OCI-M2 (cell line): Measurements from ENCODE around the gene TNKS1BP1.
"Not testable (repeated sequence)": the region's sequence is repeated elsewhere in the genome, so short reads cannot be mapped to it uniquely, and the experiment has no call there.

Experiments used
- DNase-seq: peaks from one replicate; lab custom pipeline; 2025; ENCODE audit not compliant: unreplicated experiment; lab: John Stamatoyannopoulos, UW

TNKS1BP1 gene

GRCh38 chr11:57324886-57325734 is at the start of gene TNKS1BP1:
TSS of gene TNKS1BP1 (minus strand) at chr11:57324952. CDS start at chr11:57321885, 3,067 bp downstream.
- no peak for DNase-seq

DNA sequence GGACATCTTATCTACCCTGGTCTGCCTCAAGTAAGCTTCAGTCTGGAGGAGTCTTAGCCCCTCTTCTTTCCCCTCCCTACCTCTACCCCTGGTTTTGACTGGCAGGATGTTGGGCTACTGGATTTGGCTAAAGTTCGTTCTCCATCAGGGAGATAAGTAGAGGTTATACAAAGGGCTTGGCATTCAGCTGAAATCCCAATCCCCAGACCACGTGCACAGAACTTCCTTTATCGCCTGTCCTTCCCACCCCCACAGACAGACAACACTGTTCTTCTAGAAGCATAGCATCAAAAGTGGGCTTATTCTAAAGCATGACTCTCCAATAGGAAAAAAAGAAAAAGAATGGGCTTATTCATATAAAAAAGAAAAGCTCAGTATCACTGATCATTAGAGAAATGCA is 48.4 kb upstream of the TNKS1BP1 start:
- no peak for DNase-seq

GRCh38 chr11:57370941-57371340 is 46.2 kb upstream of the TNKS1BP1 start:
- DNase-seq: no peak

DNA sequence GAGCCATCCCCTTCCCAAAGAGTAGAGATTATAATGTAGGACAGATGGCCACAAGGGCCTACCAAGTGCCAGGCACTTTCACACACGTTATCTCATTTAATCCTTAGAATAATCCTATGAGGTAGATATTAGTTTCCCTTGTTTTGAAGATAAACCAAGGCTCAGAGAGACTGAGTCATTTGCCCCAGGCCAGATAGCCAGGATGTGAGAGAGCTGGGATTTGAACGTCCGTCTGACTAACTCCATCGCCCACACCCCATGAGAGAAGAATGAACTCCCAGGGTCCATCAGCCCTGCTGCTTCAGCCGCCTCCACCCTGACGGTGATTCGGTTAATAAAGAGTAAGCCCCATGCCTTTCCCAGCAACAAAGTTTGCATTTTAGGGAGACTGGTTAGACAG is 45.5 kb upstream of the TNKS1BP1 start:
- no peak for DNase-seq

DNA sequence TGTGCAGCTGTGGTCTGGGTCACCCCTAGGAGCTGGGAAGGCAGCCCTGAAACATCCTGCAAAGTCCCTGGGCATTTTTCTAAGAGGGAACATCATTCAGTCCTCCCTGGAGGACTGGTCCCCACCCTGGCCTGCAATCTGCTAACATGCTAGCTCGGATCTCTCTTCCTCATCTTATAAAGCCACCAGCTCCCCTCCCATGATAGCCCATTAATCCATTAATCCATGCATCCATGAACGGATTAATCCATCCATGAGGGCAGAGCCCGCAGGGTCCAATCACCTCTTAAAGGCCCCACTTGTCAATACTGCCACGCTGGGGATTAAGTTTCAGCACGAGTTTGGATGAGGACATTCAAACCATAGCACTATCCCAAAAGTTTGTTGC is 44.1 kb upstream of the TNKS1BP1 start:
- no peak for DNase-seq

- DNase-seq: no peak
Measured at GRCh38 chr11:57368106-57368844, 43.5 kb upstream of the TNKS1BP1 start.

- no peak for DNase-seq
Measured at GRCh38 chr11:57364851-57365660, 40.3 kb upstream of the TNKS1BP1 start.

- DNase-seq: no peak
Measured at GRCh38 chr11:57363131-57364080, 38.7 kb upstream of the TNKS1BP1 start.

DNA sequence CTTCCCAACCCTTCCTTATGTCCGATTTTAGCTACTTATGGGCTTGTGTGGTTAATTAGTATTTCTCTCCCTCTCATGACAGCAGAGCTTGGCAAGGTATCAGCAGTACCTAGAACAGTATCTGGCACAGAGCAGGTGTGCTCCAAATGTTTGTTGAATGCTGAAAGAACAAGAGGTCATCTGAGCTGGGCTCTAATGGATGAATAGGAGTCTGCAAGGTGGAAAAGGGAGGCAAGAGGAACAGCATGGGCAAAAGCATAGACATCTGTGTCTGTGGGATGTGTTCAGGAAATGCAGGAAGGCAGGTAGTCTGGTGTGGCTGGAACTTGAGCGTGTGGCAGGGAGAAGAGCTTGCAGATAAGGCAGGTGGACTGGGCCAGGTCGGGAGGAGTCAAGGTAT is 37.2 kb upstream of the TNKS1BP1 start:
- no peak for DNase-seq

GRCh38 chr11:57361420-57361819 is 36.7 kb upstream of the TNKS1BP1 start:
- DNase-seq: not testable (repeated sequence)

GRCh38 chr11:57360991-57361390 is 36.2 kb upstream of the TNKS1BP1 start:
- DNase-seq: no peak

- no peak for DNase-seq
Measured at GRCh38 chr11:57359896-57360690, 35.3 kb upstream of the TNKS1BP1 start.

DNA sequence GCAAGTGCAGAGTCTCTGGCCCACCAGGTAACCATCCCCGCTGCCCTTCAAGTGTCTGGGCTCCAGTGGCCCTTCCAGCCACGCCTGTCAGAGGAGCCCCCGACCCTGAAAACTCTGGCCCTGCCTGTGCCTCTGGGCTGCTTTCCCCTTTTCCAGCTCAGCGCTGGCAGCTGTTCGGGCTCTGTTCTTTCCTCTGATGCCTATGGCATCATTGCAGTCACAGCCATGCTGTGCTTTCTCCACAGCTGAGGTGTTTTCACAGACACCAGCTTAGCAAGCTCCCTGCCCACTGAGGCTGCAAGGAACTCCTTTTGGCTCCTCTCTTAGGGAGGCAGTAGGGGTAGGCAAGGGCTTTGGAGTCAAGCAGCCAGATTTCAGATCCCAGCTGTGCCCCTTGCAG is 34.6 kb upstream of the TNKS1BP1 start:
- DNase-seq: no peak

GRCh38 chr11:57358991-57359390 is 34.2 kb upstream of the TNKS1BP1 start:
- no peak for DNase-seq

DNA sequence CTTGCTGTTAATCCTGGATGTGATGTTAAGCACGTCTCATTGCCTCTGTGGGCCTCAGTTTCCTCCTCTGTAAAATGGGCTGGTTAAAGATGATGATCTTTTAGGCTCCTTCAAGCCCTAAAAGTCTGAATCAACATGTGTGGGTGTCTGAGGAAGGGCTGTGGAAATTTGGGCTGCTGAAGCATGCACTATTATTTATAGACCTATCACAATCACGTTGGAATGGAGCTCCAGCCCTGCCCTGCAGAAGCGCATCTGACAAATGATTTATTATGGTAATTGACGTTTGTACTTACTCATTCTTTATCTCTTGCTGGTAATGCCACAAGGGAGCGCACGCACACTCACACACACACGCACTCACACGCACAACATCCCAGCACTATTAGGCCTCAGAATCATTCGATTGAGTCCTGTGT is 33.8 kb upstream of the TNKS1BP1 start:
- no peak for DNase-seq

DNA sequence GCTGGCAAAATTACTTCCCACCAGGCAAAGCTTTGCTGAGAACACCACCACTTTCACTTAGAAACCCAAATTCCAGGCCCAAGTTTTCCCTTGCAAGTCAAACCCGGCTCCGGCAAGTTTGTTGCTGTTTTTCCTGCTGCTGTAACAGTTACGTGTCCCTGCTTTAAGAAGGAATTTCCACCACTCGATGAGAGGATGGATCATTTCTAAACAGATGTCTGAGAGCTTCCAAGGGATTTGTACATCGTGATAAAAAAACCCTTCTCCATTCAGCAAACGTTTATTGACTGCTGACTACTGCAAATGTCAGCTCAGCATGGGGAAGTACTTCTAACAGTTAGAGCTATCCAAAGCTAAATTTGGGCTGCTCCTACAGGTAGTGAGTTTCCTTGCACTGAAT is 33.1 kb upstream of the TNKS1BP1 start:
- no peak for DNase-seq

- no peak for DNase-seq
Measured at GRCh38 chr11:57357310-57357709, 32.6 kb upstream of the TNKS1BP1 start.

DNA sequence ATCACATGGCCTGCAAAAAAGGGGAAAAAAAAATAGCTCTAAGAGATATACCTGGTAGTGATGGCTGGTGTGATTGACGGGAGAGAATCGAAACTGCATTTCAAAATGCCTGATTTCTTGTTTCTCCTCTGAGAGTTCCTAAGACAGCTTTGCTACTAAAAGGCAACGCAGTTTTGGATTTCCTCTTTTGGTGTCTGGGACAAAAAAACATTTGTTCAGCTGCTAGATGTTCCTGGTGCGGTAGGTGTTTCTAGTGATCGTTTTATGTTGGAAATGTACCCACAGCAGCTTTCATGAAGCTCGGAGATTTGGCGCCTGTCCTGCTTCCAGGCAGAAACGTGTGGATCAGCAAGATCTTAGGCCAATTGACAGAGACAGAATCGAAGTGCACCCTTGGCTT is 31.5 kb upstream of the TNKS1BP1 start:
- no peak for DNase-seq

DNA sequence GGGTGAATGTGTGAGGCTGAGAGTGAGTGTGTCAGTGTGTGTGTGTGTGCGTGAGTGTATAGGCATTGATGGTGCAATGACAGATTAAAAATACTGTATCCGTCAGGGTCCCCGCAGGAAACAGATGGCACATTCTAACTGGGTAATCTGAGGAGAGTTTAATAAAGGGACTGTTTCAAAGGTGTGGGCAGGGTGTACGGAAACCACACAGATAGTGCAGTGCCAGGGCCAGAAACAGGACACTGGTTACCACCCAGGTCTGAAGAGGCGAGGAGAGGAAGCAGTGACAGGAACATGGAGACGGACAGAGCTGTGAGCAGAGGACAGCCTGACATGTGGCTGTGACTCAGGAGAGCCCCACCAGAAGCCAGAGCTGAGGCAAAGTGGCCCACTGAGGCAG is 29.9 kb upstream of the TNKS1BP1 start:
- no peak for DNase-seq

DNA sequence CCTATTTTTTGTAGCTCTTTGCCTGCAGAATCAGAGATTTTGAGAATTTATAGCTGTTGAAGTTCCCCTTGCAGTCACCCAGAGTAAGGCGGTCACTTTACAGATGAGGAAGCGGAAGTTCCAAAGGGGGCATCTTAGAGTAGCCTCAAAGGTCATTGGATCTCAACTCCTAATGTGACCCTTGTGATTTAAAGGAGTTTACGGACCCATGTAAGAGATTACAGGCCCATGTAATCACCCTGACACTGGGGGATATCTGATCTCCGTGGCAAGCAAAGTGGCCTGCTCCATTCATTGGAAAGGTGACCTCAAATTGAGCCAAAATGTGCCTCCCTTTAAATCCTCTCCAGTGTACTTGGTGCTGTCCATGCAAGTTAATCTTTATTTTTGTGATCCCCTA is 29.1 kb upstream of the TNKS1BP1 start:
- DNase-seq: no peak
